Hematopoietic multipotent progenitor cell treated with erythropoietin and hydrocortisone succinate and interleukin-3 and kit ligand, for 15 days (in vitro differentiated cells): Measurements from ENCODE around the gene CCDC34.
A peak's percentile ranks its signal among the peaks of the same experiment; 100 is the strongest.

Source experiments
- DNase-seq: peaks from one replicate; pipeline ENCODE4 v3.0.0-alpha.2; 2015; ENCODE audit warnings: low spot score

CCDC34 gene

GRCh38 chr11:27362749-27363575 lies at the start of gene CCDC34:
Gene CCDC34, minus strand, starts transcription at chr11:27363215. Its CDS starts 21 bp downstream, at chr11:27363194.
- DNase-seq = peak; percentile 92

GRCh38 chr11:27412192-27412691 lies 49.2 kb upstream of the CCDC34 start:
- no peak for DNase-seq

- DNase-seq = no peak
Measured at GRCh38 chr11:27411328-27411727, 48.3 kb upstream of the CCDC34 start.

GRCh38 chr11:27410272-27410671 lies 47.3 kb upstream of the CCDC34 start:
- no peak for DNase-seq

- no peak for DNase-seq
Measured at GRCh38 chr11:27409742-27410141, 46.7 kb upstream of the CCDC34 start.

GRCh38 chr11:27409049-27409448 lies 46.0 kb upstream of the CCDC34 start:
- DNase-seq = no peak

GRCh38 chr11:27408246-27408800 lies 45.3 kb upstream of the CCDC34 start:
- DNase-seq = no peak

GRCh38 chr11:27406498-27407354 lies 43.7 kb upstream of the CCDC34 start:
- peak; percentile 39 for DNase-seq

- no peak for DNase-seq
Measured at GRCh38 chr11:27405134-27405533, 42.1 kb upstream of the CCDC34 start.

GRCh38 chr11:27404427-27404826 lies 41.4 kb upstream of the CCDC34 start:
- DNase-seq = no peak

- DNase-seq = no peak
Measured at GRCh38 chr11:27403195-27403594, 40.2 kb upstream of the CCDC34 start.

- DNase-seq = no peak
Measured at GRCh38 chr11:27402450-27402849, 39.4 kb upstream of the CCDC34 start.

GRCh38 chr11:27401833-27402316 lies 38.9 kb upstream of the CCDC34 start:
- no peak for DNase-seq

- no peak for DNase-seq
Measured at GRCh38 chr11:27401280-27401832, 38.3 kb upstream of the CCDC34 start.

GRCh38 chr11:27398400-27398770 lies 35.4 kb upstream of the CCDC34 start:
- DNase-seq = no peak

- no peak for DNase-seq
Measured at GRCh38 chr11:27397624-27398399, 34.8 kb upstream of the CCDC34 start.

- DNase-seq = no peak
Measured at GRCh38 chr11:27396259-27396839, 33.3 kb upstream of the CCDC34 start.

- no peak for DNase-seq
Measured at GRCh38 chr11:27395556-27396258, 32.7 kb upstream of the CCDC34 start.

GRCh38 chr11:27394781-27395228 lies 31.8 kb upstream of the CCDC34 start:
- no peak for DNase-seq
